Measurements from ENCODE around the gene IL6. TPM values are rescaled to one million over a fixed set of nuclear protein-coding genes. Genes with fewer than 3 reads are reported as not detected.
A peak's percentile ranks its signal among the peaks of the same experiment; 100 is the strongest.

Gene IL6
- total RNA-seq, 1 experiment from 2014 or later, result not detected

GRCh38 chr7:22726345-22726906, 574 bp upstream of the IL6 start:
- DNase-seq (ENCODE audit: low read depth, low spot score) (peak; percentile 37), ATAC-seq (peak; percentile 92)
- no peak overlapping the region for H3K4me2 ChIP-seq (ENCODE audit: low read length)
- no peaks in the 10 kb centered on the region for H3K79me2 ChIP-seq (ENCODE audit: insufficient read depth, low read length)
- ChIA-PET CTCF (interaction anchor here (0.6 to 7.4 kb wide), 10 partner anchors 10 to 359 kb away, joined by 3 to 195 read pairs (median 4); no protein-coding TSS in a partner anchor), POLR2A (no interaction called here), RAD21 (ENCODE audit: low non-redundant PET in 1 of 2, low total read pairs in 2 of 2, uncharacterized antibody in 2 of 2, unreplicated experiment in 2 of 2) (interaction anchor here (0.6 to 2.3 kb wide), 3 partner anchors 100 to 166 kb away, joined by 4 to 9 read pairs (median 6); no protein-coding TSS in a partner anchor)
- no peaks in the 10 kb centered on the region for H3K36me3 ChIP-seq (ENCODE audit: control insufficient read depth in 1 of 2, insufficient read depth in 2 of 2, low read length in 2 of 2)
- no peak overlapping the region for H3K27ac ChIP-seq (ENCODE audit: low read depth, low read length)
- intact Hi-C loops (cut with micrococcal nuclease), result loop anchor here (1.0 kb wide), 1 partner anchor 166 kb away; no protein-coding TSS in a partner anchor
- peak overlapping the region; percentile 67 for H2AFZ ChIP-seq (ENCODE audit: low read depth, low read length, poor library complexity, severe bottlenecking)
- TF ChIP-seq ZNF274 (IDR thresholded peaks at IDR 0.05; ENCODE audit: low read depth, low read length) (no peak), FOSL1 (IDR thresholded peaks at IDR 0.05; ENCODE audit: low read depth) (no peak), RAD21 (IDR thresholded peaks at IDR 0.05; ENCODE audit: low read depth) (peak; percentile 75), REST (IDR thresholded peaks at IDR 0.05; ENCODE audit: low read depth) (no peak), TCF7L2 (IDR thresholded peaks at IDR 0.05; ENCODE audit: borderline replicate concordance, extremely low read depth, insufficient read depth, insufficient read length) (no peak), ELF1 (IDR thresholded peaks at IDR 0.05; ENCODE audit: borderline replicate concordance, low read depth) (no peak), MAX (IDR thresholded peaks at IDR 0.05) (peak; percentile 86), CBX3 (IDR thresholded peaks at IDR 0.05; ENCODE audit: low read depth) (no peak), CTCF (IDR thresholded peaks at IDR 0.05 in 2 of 3, conservative IDR thresholded peaks at IDR 0.05 in 1 of 3; ENCODE audit: borderline replicate concordance in 1 of 3, insufficient read depth in 1 of 3, low read depth in 2 of 3, low read length in 2 of 3) (peak; percentile 56 to 75 (median 62)), ZBTB33 (IDR thresholded peaks at IDR 0.05; ENCODE audit: extremely low read depth, insufficient replicate concordance, low read length) (no peak), CEBPB (IDR thresholded peaks at IDR 0.05; ENCODE audit: low read depth) (no peak)
- BruUV-seq (replicated peaks), result no TSS peak
- no peaks in the 10 kb centered on the region for H3K9me3 ChIP-seq (ENCODE audit: control insufficient read depth in 1 of 2, insufficient read depth in 1 of 2, low read depth in 1 of 2, low read length in 2 of 2)
- H3K9ac ChIP-seq (ENCODE audit: low read length), result no peak overlapping the region
- peaks cover 0 to 12% of the 10 kb centered on the region in 2 experiments; a peak in 1 of 4 replicates for H3K4me1 ChIP-seq (ENCODE audit: control insufficient read depth in 1 of 2, insufficient read depth in 2 of 2, low read length in 2 of 2)
- H4K20me1 ChIP-seq (ENCODE audit: insufficient read depth), result no peaks in the 10 kb centered on the region
- no peak overlapping the region for H3K4me3 ChIP-seq (replicated peaks in 1 of 2; ENCODE audit: low read depth in 1 of 2, low read length in 2 of 2)
- H3K27me3 ChIP-seq (ENCODE audit: insufficient read depth, low read length), result no peaks in the 10 kb centered on the region
- no peaks in the 10 kb centered on the region for H3K9me2 ChIP-seq (ENCODE audit: insufficient read depth)

All from HCT116 (cell line).